NCI-H524 treated with DMSO at 0.1 percent for 48 hours (cell line): Measurements from ENCODE around the gene BGN.
A peak's percentile ranks its signal among the peaks of the same experiment; 100 is the strongest.

Source experiments
- DNase-seq: peaks from one replicate; lab custom pipeline; 2025; lab: John Stamatoyannopoulos, UW

The BGN gene

DNA sequence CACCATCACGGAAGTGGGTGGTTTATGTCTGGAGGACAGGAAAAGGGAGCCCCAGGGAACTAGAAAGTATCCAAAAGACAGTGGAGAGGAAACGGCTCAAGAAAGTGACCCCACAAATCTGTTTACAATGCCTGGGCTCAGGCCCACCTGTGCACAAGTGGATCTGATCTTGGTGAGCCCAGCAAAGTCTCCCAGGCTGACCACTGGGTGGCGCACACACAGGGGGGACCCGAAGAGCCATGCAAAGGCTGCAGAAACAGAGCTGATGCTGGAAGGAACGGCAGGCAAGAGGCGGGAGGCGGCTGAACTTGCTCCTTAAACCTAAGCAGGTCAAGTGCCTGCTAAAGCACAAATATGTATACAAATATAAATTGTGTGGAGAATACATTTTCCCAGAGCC lies 34.0 kb upstream of the BGN start:
- no peak for DNase-seq

DNA sequence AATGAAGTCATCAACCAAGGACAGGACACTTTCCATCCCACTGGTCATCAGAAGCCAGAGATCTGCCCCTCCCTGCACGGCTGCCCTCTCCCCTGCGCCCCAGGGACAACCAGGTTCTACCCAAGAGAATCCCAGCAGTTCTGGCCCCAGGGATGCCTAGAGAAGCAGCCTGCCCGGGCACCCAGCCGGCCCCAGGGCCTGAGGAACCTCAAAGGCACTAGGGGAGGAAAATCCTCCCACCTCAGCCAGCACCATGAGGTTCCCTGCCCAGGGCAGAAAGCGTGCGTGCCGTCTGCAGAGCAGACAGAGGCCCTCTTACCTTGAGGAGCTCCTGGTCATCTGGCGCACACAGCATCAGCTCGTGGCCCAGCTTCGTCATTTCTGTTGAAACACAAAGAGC lies 32.5 kb upstream of the BGN start:
- no peak for DNase-seq

DNA sequence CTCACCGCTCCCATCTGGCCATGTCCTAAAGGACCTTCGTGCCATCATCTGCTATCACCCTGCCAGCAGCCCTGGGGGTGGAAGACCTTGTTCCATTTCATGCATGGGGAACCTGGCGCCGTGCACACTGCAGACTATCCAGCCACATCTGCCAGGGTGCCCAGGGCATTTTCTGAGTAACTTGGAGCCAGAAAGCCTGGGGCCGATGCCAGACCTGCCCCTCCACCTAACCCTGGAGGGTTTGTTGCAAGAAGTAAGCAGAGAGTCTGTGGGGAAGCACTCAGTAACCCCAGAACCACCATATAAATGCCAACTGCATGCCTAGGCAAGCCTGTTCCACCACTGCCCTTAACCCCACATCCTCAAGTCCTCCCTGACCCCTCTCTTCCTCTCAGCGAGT lies 31.7 kb upstream of the BGN start:
- no peak for DNase-seq

DNA sequence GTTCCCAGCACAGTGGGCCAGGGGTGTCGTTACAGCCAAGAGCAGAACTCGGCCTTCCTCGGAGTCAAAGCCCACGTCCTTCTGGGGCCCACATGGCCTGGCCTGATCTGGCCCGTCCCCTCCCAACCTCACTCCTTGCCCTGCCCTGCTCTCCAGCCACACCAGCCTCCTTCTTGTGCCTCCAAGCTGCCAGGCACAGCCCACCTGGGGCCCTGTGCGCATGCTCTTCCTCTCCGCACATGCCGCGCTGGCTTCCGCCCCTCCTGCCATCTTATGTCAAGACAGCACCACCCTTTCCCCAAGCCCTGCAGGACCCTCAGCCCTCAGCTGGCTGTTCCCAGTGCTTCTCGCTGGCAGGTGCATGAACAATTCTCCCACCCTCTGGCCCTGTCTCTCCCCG lies 31.2 kb upstream of the BGN start:
- DNase-seq = no peak

DNA sequence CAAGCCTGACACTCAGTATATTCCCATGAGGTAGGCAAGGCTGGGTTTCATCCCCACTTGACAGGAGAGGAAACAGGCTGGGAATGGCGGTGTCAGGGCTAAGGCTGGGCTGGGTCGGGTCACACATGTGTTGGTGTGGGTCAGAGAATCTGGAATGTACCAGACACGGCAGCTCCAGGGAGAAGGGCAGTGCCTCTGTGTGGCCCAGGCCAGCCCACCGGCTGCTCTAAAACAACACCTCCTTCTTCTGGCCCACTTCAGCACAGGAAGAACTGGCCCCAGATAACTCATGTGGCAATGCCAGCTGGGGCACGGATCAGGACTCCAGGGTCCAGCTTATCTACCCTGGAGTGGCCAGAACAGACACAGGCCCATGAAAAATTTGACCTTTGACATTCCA lies 30.7 kb upstream of the BGN start:
- no peak for DNase-seq

DNA sequence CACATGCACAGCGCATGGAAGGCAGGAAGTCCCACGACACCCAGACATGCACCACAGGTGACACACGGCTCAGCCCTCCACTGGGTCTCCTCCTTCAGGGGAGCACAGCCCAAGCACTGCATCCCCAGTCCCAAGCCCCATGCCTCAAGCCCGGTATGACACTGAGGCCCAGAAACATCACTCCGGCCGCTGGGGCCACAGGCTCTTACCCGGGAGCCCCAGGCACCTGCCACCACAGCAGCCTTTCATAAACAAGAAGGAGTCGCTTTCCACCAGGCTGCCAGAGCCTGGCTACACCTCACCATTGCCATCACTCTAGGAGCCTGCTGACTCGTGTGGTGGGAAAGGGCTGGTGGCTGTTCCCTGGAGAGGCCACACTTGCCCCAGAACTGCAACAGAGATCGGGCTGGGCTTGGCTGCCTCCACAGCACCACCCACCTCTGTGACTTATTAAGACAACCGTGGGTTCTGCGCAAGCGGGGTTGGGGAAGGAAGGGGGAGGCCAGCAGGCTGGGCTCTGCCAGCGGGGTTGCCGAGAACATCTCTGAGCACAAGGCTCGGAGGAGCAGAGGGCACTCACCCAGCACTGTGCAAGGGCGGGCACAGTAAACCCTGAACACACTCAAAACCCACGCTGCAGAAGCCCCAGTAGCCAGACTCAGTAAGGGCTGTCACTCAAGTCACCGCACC lies 28.9 kb upstream of the BGN start:
- no peak for DNase-seq

DNA sequence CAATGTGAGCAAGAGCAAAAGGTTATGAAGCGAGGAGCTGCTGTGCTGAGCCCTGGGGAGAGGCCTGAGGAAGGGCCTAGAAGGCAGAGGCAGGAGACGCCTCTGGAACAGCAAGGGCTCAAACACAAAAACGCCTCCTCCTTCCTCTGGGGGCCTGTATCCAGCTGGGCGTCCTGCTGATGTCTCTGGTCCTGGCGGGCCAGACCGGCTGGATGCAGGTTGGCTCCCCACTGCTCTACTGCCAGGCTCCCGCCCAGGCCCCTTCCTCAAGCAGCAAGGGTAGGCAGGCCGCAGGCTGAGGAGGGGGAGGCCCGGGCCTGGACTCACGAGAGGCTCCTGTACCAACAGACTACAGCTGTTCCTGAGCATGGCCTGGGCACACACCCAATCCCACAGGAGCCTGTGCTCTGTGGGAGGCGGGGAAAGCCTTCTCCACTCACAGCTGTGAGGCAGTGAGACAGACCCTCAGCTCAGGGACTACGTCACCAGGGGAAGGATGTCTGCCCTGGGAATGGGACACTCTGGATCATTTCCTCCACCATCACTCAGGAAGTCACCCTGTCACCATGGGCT lies 26.7 kb upstream of the BGN start:
- DNase-seq = no peak

DNA sequence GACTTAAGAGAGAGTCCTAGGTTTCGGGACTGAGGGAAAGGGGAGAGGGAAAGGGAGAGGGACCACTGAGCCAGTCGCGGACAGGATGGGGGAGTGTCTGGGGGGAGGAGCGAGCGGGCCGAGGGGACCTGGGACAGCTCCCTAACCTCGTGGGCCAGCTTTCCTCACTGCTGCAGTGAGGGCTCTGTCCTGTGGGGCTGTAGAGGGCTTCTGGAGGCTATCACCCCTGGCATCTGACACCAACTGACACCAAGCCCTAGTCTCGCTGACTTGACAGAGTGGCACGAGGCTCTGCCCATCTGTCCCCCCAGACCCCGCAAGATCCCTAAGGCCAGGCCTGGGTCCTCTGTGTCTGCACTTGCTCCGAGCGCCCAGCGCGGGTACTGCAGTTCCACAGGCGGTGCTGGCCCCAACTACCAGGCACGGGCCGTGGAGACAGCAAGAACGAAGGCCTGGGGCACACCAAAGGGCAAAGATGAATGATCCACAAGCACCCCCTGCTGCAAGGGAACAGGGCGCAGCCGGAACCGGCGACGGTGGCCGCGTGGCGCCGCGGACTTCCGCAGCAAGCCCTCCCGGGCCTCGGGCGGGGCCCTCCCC lies 24.9 kb upstream of the BGN start:
- DNase-seq = no peak

DNA sequence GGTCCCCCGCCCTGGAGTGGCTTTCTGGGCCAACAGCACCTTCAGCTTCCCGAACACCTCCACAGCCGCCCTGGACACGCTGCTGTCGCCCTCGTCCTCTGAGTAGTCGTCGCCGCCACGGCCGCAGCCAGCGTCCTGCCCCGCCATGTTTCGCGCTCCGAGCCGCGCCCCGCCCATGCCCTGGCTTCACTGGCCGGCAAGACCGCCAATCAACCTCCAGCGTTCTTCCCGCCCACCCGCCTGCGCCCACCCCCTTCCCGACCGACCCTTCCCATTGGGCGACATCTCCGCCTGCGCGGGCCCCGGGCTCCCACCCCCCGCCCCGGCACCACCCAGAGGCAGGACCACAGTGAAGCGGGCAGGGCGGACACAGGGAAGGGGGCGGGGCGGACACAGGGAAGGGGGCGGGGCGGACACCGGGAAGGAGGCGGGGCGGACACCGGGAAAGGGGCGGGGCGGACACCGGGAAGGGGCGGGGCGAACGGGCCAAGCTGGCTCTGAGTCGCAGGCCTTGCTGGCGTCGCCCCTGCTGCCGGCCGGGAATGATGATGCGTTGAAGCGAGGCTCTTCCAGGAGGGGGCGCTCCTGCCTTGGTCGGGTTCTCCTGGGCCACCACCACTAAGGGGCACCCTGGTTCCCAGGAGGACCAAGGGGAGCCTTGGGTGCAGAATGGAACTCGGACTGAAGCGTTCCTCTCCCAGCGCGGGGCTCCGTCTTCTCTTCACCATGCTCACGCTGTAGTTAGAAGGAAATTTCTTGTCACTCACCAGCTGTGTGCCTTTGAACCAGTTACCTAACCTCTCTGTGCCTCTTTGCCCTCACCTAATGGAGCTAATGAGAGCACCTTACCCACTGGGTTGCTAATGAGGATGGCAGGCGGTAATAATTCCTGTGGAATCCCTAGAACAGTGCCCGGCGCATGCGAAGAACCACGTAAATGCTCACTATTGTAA lies 24.1 kb upstream of the BGN start, which contains the start of gene HAUS7:
HAUS7 (minus strand) TSS at position 166 of the 953 bp plus-strand sequence; CDS start at position 147, 19 bp downstream.
- DNase-seq = peak; percentile 61

DNA sequence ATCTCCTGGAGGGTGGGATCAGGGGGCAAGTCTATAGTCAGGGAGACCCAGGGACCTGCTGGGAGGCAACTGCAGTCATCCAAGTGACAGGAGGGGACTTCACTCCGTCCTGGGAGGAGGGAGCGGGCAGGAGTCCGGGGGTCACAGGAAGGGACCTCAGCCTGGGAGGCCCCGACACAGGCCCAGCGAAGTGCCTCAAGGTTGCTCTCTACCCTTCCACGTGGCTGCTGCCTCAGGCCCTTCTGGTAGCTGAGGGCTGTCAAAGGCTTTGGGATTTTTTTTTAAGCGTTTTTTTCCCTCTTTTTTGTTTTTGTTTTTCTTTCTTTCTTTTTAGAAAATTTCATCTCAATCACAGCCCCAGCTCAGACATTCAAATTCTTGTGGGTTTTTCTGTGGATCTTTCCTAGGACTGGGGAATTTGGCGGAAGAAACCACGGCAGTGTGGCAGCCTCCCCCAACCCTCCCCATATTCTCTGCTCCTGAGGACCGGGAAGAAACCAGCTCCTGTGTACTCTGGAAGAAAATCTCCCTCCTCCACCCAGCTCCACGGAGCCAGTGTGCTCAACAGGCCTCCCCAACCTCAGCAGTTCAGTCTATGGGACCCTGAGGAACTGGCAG lies 23.0 kb upstream of the BGN start:
- no peak for DNase-seq

DNA sequence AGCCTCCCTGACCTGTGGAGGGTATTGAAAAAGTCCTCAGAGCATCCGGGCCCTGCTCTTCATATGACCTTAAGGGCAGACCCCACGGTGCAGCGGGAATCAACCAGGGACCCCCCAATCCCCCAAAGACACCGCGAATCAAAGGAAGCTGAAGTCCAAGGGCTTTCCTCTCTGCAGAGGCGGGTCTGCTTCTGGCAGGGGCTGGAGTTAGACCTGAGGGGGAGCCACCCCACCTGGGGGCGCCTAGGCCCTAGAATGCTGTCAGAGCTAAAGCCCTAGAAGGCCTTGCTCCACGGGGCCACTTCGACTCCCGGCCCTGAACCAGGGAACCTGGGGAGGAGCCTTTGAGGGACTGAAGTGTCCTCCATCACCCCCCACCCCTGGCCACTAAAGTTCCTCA lies 21.7 kb upstream of the BGN start:
- DNase-seq = no peak

DNA sequence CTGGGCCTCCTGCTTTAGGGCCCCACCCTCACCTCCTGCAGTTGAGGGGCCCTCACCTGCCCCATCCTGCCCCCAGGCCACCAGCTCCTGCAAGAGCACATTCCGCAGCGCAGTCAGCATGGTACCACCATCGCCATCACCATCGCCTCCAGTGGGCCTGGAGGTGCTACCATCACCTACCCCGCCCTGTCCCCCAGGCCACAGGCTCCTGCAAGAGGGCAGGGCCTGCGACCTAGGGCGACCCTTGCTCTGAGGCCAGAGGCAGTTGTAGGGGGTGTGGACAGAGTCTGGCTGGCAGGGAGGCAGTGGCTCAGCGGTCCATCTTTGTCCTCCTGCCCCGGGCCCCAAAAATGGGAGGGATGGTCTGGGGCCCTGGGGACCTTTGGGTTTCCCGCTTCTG lies 20.5 kb upstream of the BGN start:
- no peak for DNase-seq

DNA sequence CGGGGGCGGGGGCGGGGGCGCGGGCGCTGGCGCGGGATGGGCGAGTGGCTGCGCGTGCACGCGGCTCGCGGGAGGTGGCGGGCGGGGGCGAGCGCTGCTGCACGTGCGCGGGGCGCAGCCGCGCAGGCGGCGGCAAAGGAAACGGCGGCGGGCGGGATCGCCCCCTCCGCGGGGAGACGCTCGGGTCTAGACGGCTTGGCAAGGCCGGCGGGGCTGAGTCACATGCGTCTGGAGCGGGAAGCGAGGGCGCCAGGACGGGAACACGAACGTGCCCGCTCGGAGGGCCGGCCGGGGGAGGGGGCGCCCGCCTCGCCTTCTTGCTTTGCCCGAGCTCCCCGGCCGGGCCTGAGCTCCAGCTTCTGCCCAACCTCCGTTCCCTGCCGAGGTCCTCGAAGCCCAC lies 20.1 kb upstream of the BGN start:
- DNase-seq = no peak

DNA sequence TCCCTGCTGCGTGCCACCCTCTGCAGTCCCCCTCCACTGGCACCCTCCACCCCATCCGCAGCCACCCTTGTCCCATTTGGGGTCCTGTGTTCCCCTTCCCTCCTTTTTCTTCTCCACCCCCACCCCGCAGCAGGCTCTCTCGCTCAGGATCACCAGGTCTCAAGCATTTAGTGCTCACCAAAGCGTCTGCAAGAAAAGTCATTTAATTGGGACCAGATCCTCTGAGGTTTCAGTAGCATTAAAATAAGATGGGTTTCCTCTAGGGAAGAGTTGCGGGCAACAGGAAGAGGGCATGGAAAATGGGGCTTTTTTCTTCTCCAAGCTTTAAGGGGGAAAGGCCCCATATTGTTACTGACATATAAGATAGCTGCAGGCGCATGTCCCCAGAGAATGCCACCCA lies 19.5 kb upstream of the BGN start:
- no peak for DNase-seq

DNA sequence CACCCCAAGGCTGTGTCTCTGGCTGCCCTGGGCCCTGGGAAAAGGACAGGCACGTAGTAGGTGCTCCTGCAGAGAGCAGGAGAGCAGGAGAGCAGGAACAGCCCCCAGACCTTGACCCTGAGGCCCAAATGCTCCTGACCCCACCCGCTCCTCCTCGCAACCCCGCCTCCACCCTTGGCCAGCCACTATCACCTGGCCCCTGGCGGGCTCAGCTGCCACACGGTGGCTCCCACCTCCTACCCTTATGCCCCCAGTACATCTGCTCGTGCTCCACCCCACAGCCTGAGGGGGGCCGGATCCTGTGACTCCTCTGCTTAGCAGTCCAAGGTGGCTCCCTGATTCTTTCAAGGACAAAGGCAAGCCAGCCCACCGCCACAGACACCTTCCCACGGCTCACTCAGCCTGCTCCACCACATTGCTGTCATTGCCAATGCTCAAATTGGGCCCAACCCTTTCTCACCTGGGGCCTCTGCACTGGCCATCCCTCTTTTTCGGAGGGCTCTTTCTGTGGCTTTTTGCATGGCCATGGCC lies 19.0 kb upstream of the BGN start:
- DNase-seq = no peak

DNA sequence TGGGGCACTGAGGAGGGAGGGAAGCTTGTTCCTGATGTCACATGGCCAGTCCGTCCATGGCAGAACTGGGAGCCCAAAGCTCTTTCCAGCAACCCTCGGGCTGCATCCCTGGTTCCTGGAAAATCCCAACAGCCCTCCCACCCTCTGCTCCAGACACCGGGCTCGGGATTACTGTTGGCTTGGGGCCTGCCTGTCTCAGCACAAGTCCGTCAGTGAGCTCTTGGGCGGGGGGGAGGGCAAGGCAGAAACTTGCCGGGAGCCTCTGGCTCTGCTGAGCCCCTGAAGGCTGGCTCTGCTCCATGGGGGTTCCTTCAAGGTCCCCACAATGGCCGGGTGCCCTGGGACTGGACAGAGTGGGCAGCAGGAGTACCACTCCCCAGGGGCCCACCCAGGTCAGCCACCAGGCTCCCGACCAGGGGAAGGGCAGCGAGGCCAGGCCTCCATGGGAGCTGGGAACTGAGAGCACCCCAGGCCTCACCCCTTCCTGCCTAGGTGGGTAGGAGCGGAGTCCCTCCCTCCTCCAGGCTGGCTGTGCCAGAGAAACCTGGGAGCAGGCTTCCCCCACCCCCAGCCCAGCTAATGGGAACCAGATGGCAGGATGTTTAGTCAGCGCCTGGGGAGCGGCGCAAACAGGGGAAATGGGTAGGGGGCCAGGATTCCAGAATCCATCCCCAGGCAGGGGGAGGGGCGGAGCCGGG lies 18.0 kb upstream of the BGN start:
- DNase-seq = no peak

DNA sequence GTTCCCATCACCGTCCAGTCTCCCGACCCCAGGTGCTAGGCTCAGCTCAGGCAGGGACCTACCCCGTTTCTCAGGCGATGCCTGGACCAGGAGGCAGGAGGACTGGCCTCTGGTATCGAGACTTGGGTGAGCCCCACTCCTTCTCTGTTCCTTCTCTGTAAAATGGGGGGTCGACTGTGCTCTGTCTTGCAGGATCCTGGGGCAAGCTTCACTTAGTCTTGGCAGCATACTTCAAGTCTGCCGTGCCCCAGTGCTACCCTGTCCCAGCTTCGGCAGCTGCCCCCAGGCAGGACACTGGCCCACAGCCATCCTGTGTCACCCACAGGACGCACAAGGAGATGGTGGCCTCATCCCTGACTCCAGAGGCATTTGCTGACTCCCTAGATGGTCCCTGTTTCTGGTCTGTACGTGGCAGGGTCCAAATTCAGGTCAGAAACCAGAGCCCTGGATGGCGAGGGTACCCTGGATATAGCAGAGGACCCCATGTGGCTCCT lies 17.4 kb upstream of the BGN start:
- DNase-seq = no peak

DNA sequence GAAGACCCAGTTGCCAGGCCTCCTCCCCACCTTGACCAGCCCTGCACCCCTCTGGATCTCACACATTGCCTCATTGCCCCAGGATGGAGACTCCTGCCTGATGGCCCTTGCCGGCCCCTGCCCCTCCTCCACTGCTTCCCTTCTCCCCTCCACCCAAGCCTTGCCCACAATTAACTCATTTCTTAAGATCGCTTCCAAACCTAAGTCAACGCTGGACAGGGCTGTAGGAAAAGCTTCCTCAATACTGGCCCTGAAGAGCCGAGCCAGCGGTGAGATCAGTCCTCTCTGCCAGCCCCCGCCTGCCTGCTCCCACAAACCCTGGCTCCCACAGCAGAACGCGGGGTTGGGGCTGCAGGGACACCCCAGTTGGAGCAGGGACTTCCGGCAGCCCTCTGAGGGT lies 16.9 kb upstream of the BGN start:
- DNase-seq = no peak

DNA sequence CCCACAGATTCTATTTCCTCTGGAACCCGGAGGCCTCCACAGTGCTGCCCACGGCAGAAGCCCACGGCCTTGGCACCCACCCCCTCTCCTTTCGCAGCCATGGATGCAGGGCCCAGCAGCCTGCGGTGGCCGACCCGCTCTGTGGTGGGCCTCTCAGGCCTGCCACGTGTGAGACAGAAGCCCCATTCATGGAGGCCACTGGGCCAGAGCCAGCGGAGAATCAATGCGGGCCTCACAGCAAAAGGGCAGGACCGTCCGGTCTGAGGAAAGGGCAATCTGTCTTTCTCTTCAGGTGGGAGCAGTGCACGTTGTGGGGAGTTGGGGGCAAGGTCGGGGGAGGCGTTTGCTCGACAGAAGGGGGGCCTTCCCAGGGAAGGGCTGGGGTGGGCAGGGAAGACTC lies 16.0 kb upstream of the BGN start:
- no peak for DNase-seq

DNA sequence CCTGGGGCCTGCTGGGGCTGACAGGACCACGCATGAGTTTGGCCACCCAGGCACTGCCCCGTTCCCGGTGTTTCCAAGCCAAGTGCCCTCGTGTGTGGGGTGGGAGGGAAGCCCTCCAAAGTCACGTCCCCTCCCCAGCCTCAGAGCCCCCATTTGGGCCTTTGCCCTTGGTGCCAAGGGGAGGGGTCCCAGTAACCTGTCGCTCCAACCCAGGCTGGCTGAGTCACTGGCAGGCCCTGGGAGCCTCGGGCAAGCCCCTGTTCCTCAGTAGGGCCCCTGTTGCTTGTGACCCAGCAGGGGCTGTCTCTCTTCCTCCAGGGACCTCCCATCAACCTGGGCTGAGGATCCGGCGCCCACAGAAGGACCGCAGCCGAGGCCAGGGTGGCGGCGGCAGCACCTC lies 13.7 kb upstream of the BGN start:
- DNase-seq = no peak

DNA sequence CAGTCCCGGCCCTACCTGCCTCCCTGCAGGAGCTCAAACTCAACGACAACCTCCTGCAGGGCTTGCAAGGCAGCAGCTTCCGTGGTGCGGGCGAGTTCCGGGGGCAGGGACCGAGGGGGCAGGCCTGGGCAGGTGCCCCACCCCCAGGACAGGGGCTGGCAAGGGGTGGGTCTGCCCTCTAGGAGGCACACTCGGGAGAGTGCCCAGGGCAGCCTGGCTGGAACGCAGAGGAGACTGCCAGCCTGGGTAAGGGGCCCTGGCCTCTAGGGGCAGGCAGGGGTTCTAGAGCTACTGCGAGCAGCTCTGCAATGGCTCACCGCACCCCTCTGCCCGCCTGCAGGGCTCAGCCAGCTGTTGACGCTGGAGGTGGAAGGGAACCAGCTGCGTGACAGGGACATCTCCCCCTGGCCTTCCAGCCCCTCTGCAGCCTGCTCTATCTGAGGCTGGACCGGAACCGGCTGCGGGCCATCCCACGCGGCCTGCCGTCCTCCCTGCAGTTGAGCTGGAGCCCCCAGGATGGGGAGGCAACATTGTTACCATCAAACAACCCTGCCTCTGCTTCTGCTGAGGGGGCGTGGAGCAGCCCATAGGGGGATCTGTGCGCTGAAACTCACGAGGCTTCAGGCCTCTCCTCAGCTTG lies 12.3 kb upstream of the BGN start:
- DNase-seq = no peak
